Spleen (tissue), 11 donors: ENCODE results near the gene MYO1F. TPM values are rescaled to one million over a fixed set of nuclear protein-coding genes. Genes with fewer than 3 reads are reported as not detected.
A peak's percentile ranks its signal among the peaks of the same experiment; 100 is the strongest.
"Not testable (repeated sequence)": the region's sequence is repeated elsewhere in the genome, so short reads cannot be mapped to it uniquely, and the experiment has no call there.

Source experiments
- DNase-seq: peaks from one replicate; pipeline ENCODE4 v3.0.0-alpha.2; 2020
- H3K27ac ChIP-seq, 8 donors: fragments of 200-600 bp; sonication (generic) in 7 of 8; 1 replicate in 4 of 8; 2 replicates in 4 of 8; pipeline versions ENCODE4 v1.5.0 to v1.8.0; 2016 to 2021; ENCODE audit warnings: inconsistent platforms in 4 of 8, mild to moderate bottlenecking in 4 of 8, moderate library complexity in 1 of 8
- H3K27me3 ChIP-seq, 7 donors: fragments of 200-600 bp; sonication (generic) in 6 of 7; replicated peaks in 1 of 7; 1 replicate in 4 of 7; 2 replicates in 3 of 7; pipeline versions ENCODE4 v1.5.0 to v1.8.0; 2016 to 2021; ENCODE audit warnings: inconsistent platforms in 3 of 7, mild to moderate bottlenecking in 1 of 7
- H3K36me3 ChIP-seq, 6 donors: fragments of 200-600 bp; sonication (generic) in 5 of 6; 1 replicate in 4 of 6; 2 replicates in 2 of 6; pipeline versions ENCODE4 v1.5.0 to v1.8.0; 2016 to 2021; ENCODE audit warnings: inconsistent platforms in 2 of 6
- H3K4me1 ChIP-seq, 6 donors: fragments of 200-600 bp; sonication (generic) in 5 of 6; 1 replicate in 3 of 6; 2 replicates in 3 of 6; pipeline versions ENCODE4 v1.5.0 to v1.8.0; 2016 to 2021; ENCODE audit warnings: inconsistent platforms in 3 of 6
- H3K4me3 ChIP-seq, 8 donors: fragments of 200-600 bp; sonication (generic) in 7 of 8; 1 replicate in 4 of 8; 2 replicates in 4 of 8; pipeline versions ENCODE4 v1.5.0 to v1.8.0; 2016 to 2021; ENCODE audit warnings: inconsistent platforms in 4 of 8, mild to moderate bottlenecking in 4 of 8, moderate library complexity in 2 of 8
- H3K9me3 ChIP-seq, 8 donors: fragments of 200-600 bp; sonication (generic) in 7 of 8; 1 replicate in 4 of 8; 2 replicates in 4 of 8; pipeline versions ENCODE4 v1.5.0 to v1.8.0; 2016 to 2021; ENCODE audit warnings: inconsistent platforms in 4 of 8
- CTCF ChIP-seq, 11 experiments: fragments of 200-600 bp in 7 of 11; fragments of 450-650 bp in 4 of 11; sonication (generic) in 4 of 11; IDR thresholded peaks in 8 of 11; conservative IDR thresholded peaks in 3 of 11; 1 replicate in 7 of 11; 2 replicates in 4 of 11; pipeline versions ENCODE4 v1.4.0 to v1.8.0; 2016 to 2021; ENCODE audit warnings: antibody characterized with exemption in 11 of 11, inconsistent platforms in 4 of 11, mild to moderate bottlenecking in 1 of 11
- POLR2A ChIP-seq, 3 donors: fragments of 450-650 bp; IDR thresholded peaks; one replicate each; pipeline ENCODE4 v1.5.1; 2017; ENCODE audit warnings: antibody characterized with exemption in 3 of 3, mild to moderate bottlenecking in 1 of 3
- POLR2AphosphoS5 ChIP-seq, 3 donors: sonication (generic); formaldehyde crosslinking; IDR thresholded peaks; one replicate each; pipeline ENCODE4 v1.5.1; 2017; ENCODE audit warnings: antibody characterized with exemption in 3 of 3
- WGBS, 5 donors: extraction: QIAGEN DNeasy Blood & Tissue Kit in 3 of 5; methylation state at CpG; one replicate each; pipeline versions ENCODE4 v1.1.5 to v1.1.7; 2013 to 2018; 5-methylcytosine and 5-hydroxymethylcytosine counted together
- intact Hi-C: fragments of 100-400 bp; cut with DNase I; formaldehyde crosslinking; loops from one replicate; pipeline ENCODE4 v1.15.0; 2023; ENCODE audit warnings: low total_unique reads
- polyA plus RNA-seq, 3 donors: library from polyadenylated mRNA; stranded (reverse); fragments of 200-250 nt; gene quantifications; one replicate each; pipeline ENCODE4 v1.2.1, GENCODE V29; 2013
- total RNA-seq, 7 donors: library from RNA; depleted of rRNA in 3 of 7; stranded (reverse); fragments of >200 nt in 3 of 7; fragmentation: NEBNext Ultra II Directional in 4 of 7; extraction: Animal tissue kit (Norgen Biotek cat#: 25700) in 4 of 7; gene quantifications; one replicate each; pipeline versions ENCODE4 v1.1.0 to v1.2.1, GENCODE V29; 2016 to 2021
- donor health status: healthy with polysubstance abuse.
- donor health status: DM: no; HTN: no; CAD: no; lungs with moderate emphysema.
- donor health status: DM: no; HTN: no; CAD: no.
- donor health status: Bipolar disorder and iron deficiency.
- donor health status: healthy.
- donor health status: DM: no; HTN: no; CAD: no.
- donor health status: DM: yes; HTN: yes; CAD: no.

The MYO1F gene
- total and polyA plus RNA-seq, 10 donors = 22.1 to 423 (median 211) TPM

- WGBS, 5 donors = 15 to 27% (median 18%) methylated on average over 15 to 17 of the region's 17 CpGs
- peak overlapping the region in 1 of 8 donors; percentile 74 for H3K4me3 ChIP-seq
- peak in 1 of 3 donors; percentile 57 for TF ChIP-seq POLR2AphosphoS5 (IDR thresholded peaks at IDR 0.05)
- no peak for TF ChIP-seq POLR2A (IDR thresholded peaks at IDR 0.05)
- peak; percentile 72 to 96 (median 93) for TF ChIP-seq CTCF (IDR thresholded peaks at IDR 0.05 in 8 of 11, conservative IDR thresholded peaks at IDR 0.05 in 3 of 11)
- H3K9me3 ChIP-seq = no peaks in the 10 kb centered on the region
- DNase-seq = peak; percentile 94
- intact Hi-C loops = no loop called here
- no peaks in the 10 kb centered on the region for H3K36me3 ChIP-seq
- H3K27me3 ChIP-seq = no peaks in the 10 kb centered on the region
- H3K4me1 ChIP-seq = peaks cover 31 to 76% (median 58%) of the 10 kb centered on the region in 6 donors
- peak overlapping the region in 6 of 8 donors; percentile 9 to 97 (median 91) for H3K27ac ChIP-seq
Measured at GRCh38 chr19:8578642-8579265, 1.5 kb upstream of the MYO1F start.

GRCh38 chr19:8577741-8578140, 499 bp upstream of the MYO1F start:
- H3K9me3 ChIP-seq = no peaks in the 10 kb centered on the region
- H3K4me1 ChIP-seq = peaks cover 32 to 86% (median 62%) of the 10 kb centered on the region in 6 donors
- TF ChIP-seq CTCF (IDR thresholded peaks at IDR 0.05 in 8 of 11, conservative IDR thresholded peaks at IDR 0.05 in 3 of 11) (no peak), POLR2A (IDR thresholded peaks at IDR 0.05) (no peak), POLR2AphosphoS5 (IDR thresholded peaks at IDR 0.05) (no peak)
- H3K27ac ChIP-seq = peak overlapping the region; percentile 63 to 97 (median 91)
- H3K4me3 ChIP-seq = peak overlapping the region in 6 of 8 donors; percentile 52 to 74 (median 64)
- intact Hi-C loops = no loop called here
- H3K27me3 ChIP-seq = no peaks in the 10 kb centered on the region
- DNase-seq = no peak
- 39 to 65% (median 44%) methylated on average over 4 of the region's 4 CpGs for WGBS, 5 donors
- H3K36me3 ChIP-seq = peaks cover 0 to 2% (median 0%) of the 10 kb centered on the region in 6 donors

GRCh38 chr19:8576273-8576993, 809 bp downstream of the MYO1F start:
- Histone ChIP-seq H3K27ac (peak overlapping the region; percentile 63 to 97 (median 91)), H3K36me3 (peaks cover 0 to 12% (median 0%) of the 10 kb centered on the region in 6 donors), H3K27me3 (no peaks in the 10 kb centered on the region), H3K4me3 (peak overlapping the region; percentile 47 to 74 (median 58)), H3K9me3 (no peaks in the 10 kb centered on the region), H3K4me1 (peaks cover 39 to 99% (median 74%) of the 10 kb centered on the region in 6 donors)
- DNase-seq = no peak
- 14 to 24% (median 18%) methylated on average over 15 to 19 of the region's 19 CpGs for WGBS, 5 donors
- intact Hi-C loops = no loop called here
- peak in 1 of 11 experiments; percentile 10 for TF ChIP-seq CTCF (IDR thresholded peaks at IDR 0.05 in 8 of 11, conservative IDR thresholded peaks at IDR 0.05 in 3 of 11)
- peak; percentile 51 to 64 (median 61) for TF ChIP-seq POLR2AphosphoS5 (IDR thresholded peaks at IDR 0.05)
- no peak for TF ChIP-seq POLR2A (IDR thresholded peaks at IDR 0.05)

- no peaks in the 10 kb centered on the region for H3K27me3 ChIP-seq
- no peak for TF ChIP-seq CTCF (IDR thresholded peaks at IDR 0.05 in 8 of 11, conservative IDR thresholded peaks at IDR 0.05 in 3 of 11)
- peak in 1 of 3 donors; percentile 54 for TF ChIP-seq POLR2AphosphoS5 (IDR thresholded peaks at IDR 0.05)
- H3K36me3 ChIP-seq = peaks cover 0 to 12% (median 0%) of the 10 kb centered on the region in 6 donors
- DNase-seq = no peak
- peak overlapping the region; percentile 47 to 74 (median 58) for H3K4me3 ChIP-seq
- intact Hi-C loops = no loop called here
- no peaks in the 10 kb centered on the region for H3K9me3 ChIP-seq
- peaks cover 37 to 100% (median 77%) of the 10 kb centered on the region in 6 donors for H3K4me1 ChIP-seq
- 28 to 42% (median 31%) methylated on average over 10 of the region's 10 CpGs for WGBS, 5 donors
- peak overlapping the region; percentile 63 to 97 (median 91) for H3K27ac ChIP-seq
Measured at GRCh38 chr19:8575467-8575997, 1.7 kb downstream of the MYO1F start.

GRCh38 chr19:8574619-8574922, 2.7 kb downstream of the MYO1F start:
- H3K9me3 ChIP-seq, intact Hi-C loops, DNase-seq, H3K27me3 ChIP-seq: not testable (repeated sequence)
- peak overlapping the region in 3 of 8 donors; percentile 63 to 74 (median 66) for H3K4me3 ChIP-seq
- peaks cover 0 to 12% (median 0%) of the 10 kb centered on the region in 6 donors for H3K36me3 ChIP-seq
- peaks cover 35 to 100% (median 79%) of the 10 kb centered on the region in 6 donors for H3K4me1 ChIP-seq
- 87 to 94% (median 88%) methylated on average over 7 of the region's 7 CpGs for WGBS, 5 donors
- peak overlapping the region in 4 of 8 donors; percentile 91 to 97 (median 92) for H3K27ac ChIP-seq
